Body of pancreas (tissue), 4 donors: Measurements from ENCODE around the gene BTK. TPM values are rescaled to one million over a fixed set of nuclear protein-coding genes. Genes with fewer than 3 reads are reported as not detected.

Experiments
- ATAC-seq: fragments of 150-250 bp; one replicate; pipeline ENCODE4 v1.9.1; 2016
- DNase-seq, 4 donors: peaks; one replicate each; pipeline ENCODE4 v3.0.0-alpha.2; 2019
- H3K27ac ChIP-seq, 4 donors: fragments of 200-600 bp; sonication (generic); 1 replicate in 3 of 4; 2 replicates in 1 of 4; pipeline versions ENCODE4 v1.5.1 to v1.6.1; 2016 to 2019; ENCODE audit warnings: mild to moderate bottlenecking in 1 of 4, mixed read lengths in 1 of 4, moderate library complexity in 1 of 4
- H3K27me3 ChIP-seq, 2 donors: fragments of 200-600 bp; sonication (generic); one replicate each; pipeline ENCODE4 v1.6.0; 2016; ENCODE audit warnings: mild to moderate bottlenecking in 1 of 2
- H3K36me3 ChIP-seq, 2 donors: fragments of 200-600 bp; sonication (generic); replicated peaks in 1 of 2; 2 replicates each; pipeline ENCODE4 v1.5.1; 2016; ENCODE audit warnings: low read depth in 2 of 2; ENCODE audit not compliant: insufficient read depth in 1 of 2
- H3K4me1 ChIP-seq: fragments of 200-600 bp; sonication (generic); one replicate; pipeline ENCODE4 v1.6.0; 2016
- H3K4me3 ChIP-seq, 2 donors: fragments of 200-600 bp; sonication (generic); 1 replicate in 1 of 2; 2 replicates in 1 of 2; pipeline ENCODE4 v1.5.1; 2016 to 2019
- H3K9me3 ChIP-seq, 3 donors: fragments of 200-600 bp; sonication (generic); 1 replicate in 2 of 3; 2 replicates in 1 of 3; pipeline ENCODE4 v1.5.1; 2016
- POLR2A ChIP-seq, 3 donors: fragments of 450-650 bp; IDR thresholded peaks; one replicate each; pipeline ENCODE4 v1.6.1; 2016; ENCODE audit warnings: antibody characterized with exemption in 3 of 3, mild to moderate bottlenecking in 2 of 3
- WGBS, 2 donors: methylation state at CpG; one replicate each; pipeline ENCODE4 v1.1.5; 2017; 5-methylcytosine and 5-hydroxymethylcytosine counted together
- intact Hi-C: fragments of 100-400 bp; cut with DNase I; formaldehyde crosslinking; loops from one replicate; pipeline ENCODE4 v1.15.1; 2023
- total RNA-seq, 2 donors: library from RNA; depleted of rRNA; stranded (reverse); fragments of >200 nt; gene quantifications; one replicate each; pipeline ENCODE4 v1.1.0, GENCODE V29; 2016
- TF ChIP-seq, protein P1 (sequence below), 7 experiments: fragments of 450-650 bp in 4 of 7; fragments of 200-600 bp in 3 of 7; sonication (generic) in 3 of 7; IDR thresholded peaks; one replicate each; pipeline ENCODE4 v1.5.1; 2016 to 2019; ENCODE audit warnings: antibody characterized with exemption in 7 of 7

The BTK gene
- total RNA-seq, 2 donors from 2014 or later = 2.6 to 4.0 TPM

DNA sequence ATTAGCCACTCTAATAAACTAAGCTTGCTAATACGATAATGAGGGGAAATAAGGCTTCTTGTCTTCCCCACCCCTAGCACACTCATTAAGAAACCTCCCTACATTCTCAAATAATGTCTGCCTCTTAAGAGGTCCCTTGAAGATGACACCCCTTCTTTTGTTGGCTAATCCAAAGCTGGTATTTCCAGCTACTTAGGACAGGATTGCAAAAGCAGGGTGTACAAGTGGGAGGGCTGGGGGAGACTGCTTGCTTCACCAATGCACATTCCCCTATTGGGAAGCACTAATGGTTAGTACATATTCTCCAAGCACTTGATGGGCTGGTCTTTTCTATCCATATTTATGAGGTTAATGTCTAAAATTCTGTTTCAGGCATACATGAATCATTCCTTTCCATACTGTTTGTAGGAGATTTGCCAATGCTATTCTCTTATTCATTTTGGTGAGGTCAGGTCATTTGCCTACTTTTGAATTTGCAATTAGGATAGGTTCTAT, 20.6 kb downstream of the BTK start:
- no peaks in the 10 kb centered on the region for H3K4me1 ChIP-seq
- H3K4me3 ChIP-seq = no peak overlapping the region
- no peak overlapping the region for H3K27ac ChIP-seq
- intact Hi-C loops = no loop called here
- WGBS, 2 donors = 87 to 89% methylated on average over 1 of the region's 1 CpG
- no peak for DNase-seq
- no peaks in the 10 kb centered on the region for H3K27me3 ChIP-seq
- TF ChIP-seq, protein P1, sequence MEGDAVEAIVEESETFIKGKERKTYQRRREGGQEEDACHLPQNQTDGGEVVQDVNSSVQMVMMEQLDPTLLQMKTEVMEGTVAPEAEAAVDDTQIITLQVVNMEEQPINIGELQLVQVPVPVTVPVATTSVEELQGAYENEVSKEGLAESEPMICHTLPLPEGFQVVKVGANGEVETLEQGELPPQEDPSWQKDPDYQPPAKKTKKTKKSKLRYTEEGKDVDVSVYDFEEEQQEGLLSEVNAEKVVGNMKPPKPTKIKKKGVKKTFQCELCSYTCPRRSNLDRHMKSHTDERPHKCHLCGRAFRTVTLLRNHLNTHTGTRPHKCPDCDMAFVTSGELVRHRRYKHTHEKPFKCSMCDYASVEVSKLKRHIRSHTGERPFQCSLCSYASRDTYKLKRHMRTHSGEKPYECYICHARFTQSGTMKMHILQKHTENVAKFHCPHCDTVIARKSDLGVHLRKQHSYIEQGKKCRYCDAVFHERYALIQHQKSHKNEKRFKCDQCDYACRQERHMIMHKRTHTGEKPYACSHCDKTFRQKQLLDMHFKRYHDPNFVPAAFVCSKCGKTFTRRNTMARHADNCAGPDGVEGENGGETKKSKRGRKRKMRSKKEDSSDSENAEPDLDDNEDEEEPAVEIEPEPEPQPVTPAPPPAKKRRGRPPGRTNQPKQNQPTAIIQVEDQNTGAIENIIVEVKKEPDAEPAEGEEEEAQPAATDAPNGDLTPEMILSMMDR (IDR thresholded peaks at IDR 0.05) = no peak
- no peak for TF ChIP-seq POLR2A (IDR thresholded peaks at IDR 0.05)
- H3K9me3 ChIP-seq = no peaks in the 10 kb centered on the region
- no peaks in the 10 kb centered on the region for H3K36me3 ChIP-seq
- ATAC-seq = no peak

DNA sequence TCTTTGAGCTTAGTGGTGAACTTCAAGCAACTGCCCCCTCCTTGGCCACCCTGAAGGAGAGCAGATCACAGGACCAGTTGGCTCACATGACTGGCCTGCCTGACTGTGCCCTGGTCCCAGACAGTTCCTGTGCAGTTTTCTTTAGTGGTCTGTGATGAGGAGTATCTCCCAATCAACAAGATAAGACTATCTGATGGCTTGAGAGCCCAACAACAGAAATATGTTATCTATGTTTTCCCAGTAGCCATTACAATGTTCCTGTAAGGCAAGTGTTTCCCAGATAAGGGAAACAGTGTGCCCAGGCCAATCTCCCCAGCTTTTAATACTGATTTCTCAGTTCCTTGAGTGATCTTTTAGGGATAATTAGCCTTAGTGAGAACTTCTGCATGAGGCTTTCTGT, 23.2 kb downstream of the BTK start:
- intact Hi-C loops = no loop called here
- DNase-seq (no peak), ATAC-seq (no peak)
- Histone ChIP-seq H3K36me3 (no peaks in the 10 kb centered on the region), H3K4me1 (no peaks in the 10 kb centered on the region), H3K27ac (no peak overlapping the region), H3K4me3 (no peak overlapping the region), H3K9me3 (no peaks in the 10 kb centered on the region), H3K27me3 (no peaks in the 10 kb centered on the region)
- TF ChIP-seq, protein P1 (IDR thresholded peaks at IDR 0.05) = no peak
- TF ChIP-seq POLR2A (IDR thresholded peaks at IDR 0.05) = no peak

DNA sequence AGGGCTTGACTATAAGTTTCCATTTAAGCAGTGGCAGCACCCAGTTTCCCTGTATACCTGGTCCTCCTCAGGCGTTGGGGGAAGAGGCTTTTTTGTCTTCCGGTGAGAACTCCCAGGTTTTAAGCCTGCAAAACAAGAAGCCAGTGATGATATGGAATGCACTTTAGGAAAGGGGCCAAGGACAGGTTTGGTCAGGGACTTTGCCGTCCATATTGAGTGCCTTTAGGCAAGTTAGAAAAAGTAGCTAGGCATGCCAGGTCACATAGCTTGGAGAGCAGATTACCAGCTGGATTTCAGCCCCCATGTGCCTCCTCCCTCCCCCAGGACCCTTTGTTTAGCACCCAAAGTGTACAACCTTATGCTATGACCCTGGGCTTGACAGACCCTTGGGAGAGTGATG, 23.9 kb downstream of the BTK start:
- WGBS, 2 donors = 71 to 74% methylated on average over 2 to 3 of the region's 3 CpGs
- TF ChIP-seq, protein P1 (IDR thresholded peaks at IDR 0.05) = no peak
- no peak for TF ChIP-seq POLR2A (IDR thresholded peaks at IDR 0.05)
- H3K9me3 ChIP-seq = no peaks in the 10 kb centered on the region
- ATAC-seq (no peak), DNase-seq (no peak)
- no peaks in the 10 kb centered on the region for H3K27me3 ChIP-seq
- H3K36me3 ChIP-seq = no peaks in the 10 kb centered on the region
- H3K27ac ChIP-seq = no peak overlapping the region
- H3K4me1 ChIP-seq = no peaks in the 10 kb centered on the region
- intact Hi-C loops = no loop called here
- no peak overlapping the region for H3K4me3 ChIP-seq

DNA sequence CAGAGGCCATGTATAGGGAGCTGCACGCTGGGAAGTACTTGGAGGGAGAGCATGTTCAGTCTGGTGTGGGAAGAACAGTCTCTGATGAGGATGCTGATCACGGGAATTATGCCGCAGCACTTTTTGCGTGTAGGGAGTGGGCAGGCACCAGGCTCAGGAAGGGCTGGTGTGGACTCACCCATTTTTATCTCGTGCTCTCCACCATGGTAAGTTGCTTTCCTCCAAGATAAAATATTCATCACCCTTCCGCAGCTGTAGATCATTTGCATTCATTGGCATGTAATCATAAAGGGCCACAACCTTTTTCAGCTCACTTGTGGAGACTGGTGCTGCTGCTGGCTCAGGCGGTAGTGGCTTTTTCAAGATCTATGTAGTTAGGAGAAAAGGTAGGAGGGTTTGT, 25.6 kb downstream of the BTK start:
- ATAC-seq = no peak
- no peak for TF ChIP-seq POLR2A (IDR thresholded peaks at IDR 0.05)
- TF ChIP-seq, protein P1 (IDR thresholded peaks at IDR 0.05) = no peak
- Histone ChIP-seq H3K9me3 (no peaks in the 10 kb centered on the region), H3K4me3 (no peak overlapping the region), H3K36me3 (no peaks in the 10 kb centered on the region), H3K27me3 (no peaks in the 10 kb centered on the region), H3K27ac (no peak overlapping the region), H3K4me1 (no peaks in the 10 kb centered on the region)
- no peak for DNase-seq
- 65 to 71% methylated on average over 7 of the region's 7 CpGs for WGBS, 2 donors
- intact Hi-C loops = no loop called here

DNA sequence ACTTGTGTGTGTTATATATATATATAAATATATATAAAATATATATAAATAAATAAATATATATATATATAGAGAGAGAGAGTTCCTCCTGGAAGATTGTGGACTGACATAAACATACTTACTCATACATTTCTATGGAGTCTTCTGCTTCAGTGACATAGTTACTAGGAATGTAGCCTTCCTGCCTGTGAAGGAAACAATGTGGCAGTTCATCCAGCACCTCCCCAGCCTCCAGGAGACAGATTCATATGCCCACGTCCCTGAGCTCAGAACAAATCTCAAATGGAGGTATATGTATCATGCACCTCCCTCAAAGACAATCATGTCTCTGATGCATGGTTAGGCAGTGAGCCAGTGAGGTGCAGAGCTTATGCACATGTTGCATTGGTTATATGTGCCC, 26.0 kb downstream of the BTK start:
- Histone ChIP-seq H3K4me3 (no peak overlapping the region), H3K27ac (no peak overlapping the region), H3K36me3 (no peaks in the 10 kb centered on the region), H3K4me1 (no peaks in the 10 kb centered on the region), H3K27me3 (no peaks in the 10 kb centered on the region), H3K9me3 (no peaks in the 10 kb centered on the region)
- WGBS, 2 donors = 50 to 80% methylated on average over 1 of the region's 1 CpG
- intact Hi-C loops = no loop called here
- ATAC-seq (no peak), DNase-seq (no peak)
- TF ChIP-seq POLR2A (IDR thresholded peaks at IDR 0.05) = no peak
- TF ChIP-seq, protein P1 (IDR thresholded peaks at IDR 0.05) = no peak
